22Rv1 (cell line): ENCODE results near the gene PPP1R26.
"Not testable (repeated sequence)": the region's sequence is repeated elsewhere in the genome, so short reads cannot be mapped to it uniquely, and the experiment has no call there.

Experiments
- CTCF ChIP-seq: fragments of 450-650 bp; IDR thresholded peaks from 2 replicates; pipeline ENCODE4 v1.5.1; 2017; ENCODE audit warnings: mild to moderate bottlenecking
- ZFX ChIP-seq: fragments of 450-650 bp; IDR thresholded peaks from 2 replicates; pipeline ENCODE4 v1.6.1; 2017; ENCODE audit warnings: antibody characterized with exemption, borderline replicate concordance

- TF ChIP-seq CTCF, ZFX: not testable (repeated sequence)
These were observed 27.7 kb upstream of the PPP1R26 start for GRCh38 chr9:135451909-135452308.
